Dermis microvascular lymphatic vessel endothelial cell (primary cell): Measurements from ENCODE around the gene TIFAB. TPM values are rescaled to one million over a fixed set of nuclear protein-coding genes. Genes with fewer than 3 reads are reported as not detected.
A peak's percentile ranks its signal among the peaks of the same experiment; 100 is the strongest.

Source experiments
- DNase-seq, 2 donors: peaks; one replicate each; pipeline versions ENCODE4 v3.0.0 to v3.0.0-alpha.2; 2010; ENCODE audit warnings: low read depth in 2 of 2
- total RNA-seq: library from RNA; depleted of rRNA; stranded (reverse); fragments of >200 nt; gene quantifications from 2 replicates; pipeline ENCODE4 v1.2.1, GENCODE V29; 2014

TIFAB gene
- total RNA-seq, 1 donor from 2014 or later, result not detected

- DNase-seq, result no peak
Measured at GRCh38 chr5:135460246-135461033, 8.3 kb upstream of the TIFAB start.

DNA sequence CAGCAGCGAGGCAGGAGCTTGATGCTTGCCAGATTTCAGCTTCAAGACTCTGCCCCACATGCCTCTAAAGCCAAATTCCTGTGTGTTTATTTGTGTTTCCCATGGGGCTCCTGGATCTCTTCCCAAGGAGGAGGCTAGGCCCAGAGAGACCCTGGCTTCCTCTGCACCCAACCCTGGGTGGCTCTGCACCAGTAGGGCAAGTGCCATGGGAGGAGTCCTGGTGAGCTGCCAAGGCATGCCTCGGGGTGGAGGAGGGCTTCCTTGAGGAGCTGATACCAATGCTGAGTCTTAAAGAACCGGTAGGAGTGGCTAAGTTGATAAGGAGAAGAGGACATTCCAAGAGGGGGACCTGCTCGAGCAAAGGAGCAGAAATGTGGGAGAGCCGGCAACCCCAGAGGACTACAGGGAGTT lies 6.8 kb upstream of the TIFAB start:
- DNase-seq, result no peak

- no peak for DNase-seq
Measured at GRCh38 chr5:135458356-135458755, 6.2 kb upstream of the TIFAB start.

- peak; percentile 23 to 65 for DNase-seq
Measured at GRCh38 chr5:135457424-135458071, 5.4 kb upstream of the TIFAB start.

GRCh38 chr5:135456238-135457099 lies 4.3 kb upstream of the TIFAB start:
- no peak for DNase-seq

- no peak for DNase-seq
Measured at GRCh38 chr5:135455876-135456237, 3.7 kb upstream of the TIFAB start.

DNA sequence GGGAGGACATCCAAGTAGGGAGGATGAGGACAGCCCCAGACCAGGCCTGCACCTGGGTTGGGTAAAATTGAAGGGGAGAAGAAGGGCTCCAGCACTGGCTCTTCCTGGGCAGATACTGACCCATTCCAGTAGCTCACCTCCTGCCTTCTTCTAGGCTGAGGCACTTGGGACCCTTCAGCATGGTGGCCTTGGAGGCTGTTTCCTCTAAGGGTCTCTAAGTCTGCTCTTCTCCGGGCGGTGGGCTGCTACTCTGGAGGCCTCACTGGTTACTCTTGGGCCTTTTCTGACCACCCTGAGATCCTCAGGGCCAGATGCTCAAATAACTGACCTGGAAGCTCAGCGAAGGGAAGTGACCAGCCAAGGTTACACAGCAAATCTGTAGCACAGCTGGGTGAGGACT lies 2.8 kb upstream of the TIFAB start:
- DNase-seq, result no peak

- no peak for DNase-seq
Measured at GRCh38 chr5:135453613-135454012, 1.5 kb upstream of the TIFAB start.

GRCh38 chr5:135451581-135452320 lies 400 bp downstream of the TIFAB start:
- no peak for DNase-seq

DNA sequence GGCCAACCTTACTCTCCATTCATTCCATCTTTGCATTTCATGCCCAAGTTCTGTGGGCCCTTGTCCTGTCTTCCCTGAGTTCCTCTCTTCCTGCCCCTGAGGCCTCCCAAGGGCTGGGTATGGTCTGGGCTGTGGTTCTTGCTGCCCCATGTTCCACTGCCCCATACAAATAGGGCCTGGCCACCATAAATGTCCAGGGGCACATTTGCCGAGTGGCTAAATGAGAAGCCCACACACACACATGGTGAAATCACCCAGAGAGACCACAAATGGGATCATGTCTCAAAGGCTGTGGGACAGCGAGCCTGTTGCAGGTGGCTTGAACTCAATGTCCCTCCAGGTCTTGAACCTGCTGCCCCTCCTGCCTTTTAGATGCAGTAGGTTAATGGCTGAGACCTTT lies 1.2 kb downstream of the TIFAB start:
- DNase-seq, result no peak

DNA sequence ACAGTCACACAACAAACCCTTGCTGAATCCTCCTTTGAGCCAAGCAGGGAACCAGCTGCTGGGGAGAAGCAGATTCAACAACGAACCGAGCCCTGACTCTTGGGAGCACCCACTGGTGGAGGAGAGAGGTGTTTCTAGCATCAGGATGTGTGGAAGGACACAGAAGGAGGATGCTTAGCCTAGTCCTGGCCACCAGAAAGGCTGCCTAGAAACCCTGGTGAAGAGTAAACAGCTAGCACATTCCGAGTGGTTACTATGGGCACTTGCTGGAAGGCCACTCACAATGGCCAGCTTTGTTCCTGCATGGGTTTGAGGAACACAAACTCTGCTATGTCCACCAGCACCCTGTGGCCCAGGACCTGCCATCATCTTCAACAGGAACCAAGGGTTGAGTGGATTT lies 1.8 kb downstream of the TIFAB start:
- DNase-seq, result no peak

DNA sequence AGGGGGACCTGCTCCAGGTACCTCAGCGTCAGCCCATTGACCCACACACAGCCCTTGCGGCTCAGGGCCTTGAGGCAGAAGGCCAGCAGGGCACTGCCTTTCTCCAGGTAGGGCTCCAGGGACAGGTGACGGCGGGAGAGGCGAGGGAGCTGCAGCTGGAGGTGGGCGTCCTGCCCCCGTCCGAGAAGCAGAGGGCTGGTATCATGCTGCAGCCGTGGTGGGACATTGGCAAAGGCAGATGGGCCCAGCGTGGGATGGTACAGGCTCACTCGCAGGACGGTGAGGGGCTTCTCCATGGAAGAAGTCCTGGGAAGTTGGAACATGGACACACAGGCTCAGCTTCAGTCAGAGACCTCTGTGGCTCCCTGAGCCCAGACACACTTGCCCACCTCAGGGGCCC lies 2.5 kb downstream of the TIFAB start:
- DNase-seq, result no peak

DNA sequence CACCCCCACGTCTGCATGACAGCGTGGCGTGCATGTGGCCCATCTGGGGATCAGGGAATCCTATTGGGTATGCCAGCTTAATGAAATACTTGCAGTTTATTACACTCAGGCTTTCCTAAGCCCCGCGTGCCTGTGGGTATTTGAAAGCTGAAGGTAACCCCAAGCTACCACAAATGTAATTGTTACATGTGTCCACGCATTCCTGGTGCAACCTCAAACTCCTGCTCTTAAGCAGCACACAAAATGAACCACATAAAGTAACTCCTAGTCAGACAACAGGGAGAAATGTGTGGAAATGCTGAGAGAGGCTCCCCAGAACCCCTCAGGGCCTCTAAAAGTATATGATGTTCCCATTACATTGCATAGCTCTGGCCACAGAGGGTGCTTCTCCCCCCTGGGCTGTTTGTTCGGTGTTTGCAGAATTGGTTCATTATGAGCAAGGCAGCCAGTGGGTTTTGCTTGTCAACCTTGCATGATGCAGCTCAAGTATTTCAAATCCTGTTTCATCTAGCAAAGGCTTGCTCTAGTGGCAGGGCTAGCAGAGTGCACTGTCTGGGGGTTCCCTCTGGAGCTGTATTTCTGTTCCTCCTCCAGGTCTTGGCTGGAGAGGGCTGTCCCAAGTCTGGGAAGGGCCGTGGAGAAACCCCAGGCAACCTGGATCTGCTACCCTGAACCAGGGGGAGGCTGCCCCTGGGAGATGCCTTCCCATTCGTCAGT lies 3.2 kb downstream of the TIFAB start:
- no peak for DNase-seq

DNA sequence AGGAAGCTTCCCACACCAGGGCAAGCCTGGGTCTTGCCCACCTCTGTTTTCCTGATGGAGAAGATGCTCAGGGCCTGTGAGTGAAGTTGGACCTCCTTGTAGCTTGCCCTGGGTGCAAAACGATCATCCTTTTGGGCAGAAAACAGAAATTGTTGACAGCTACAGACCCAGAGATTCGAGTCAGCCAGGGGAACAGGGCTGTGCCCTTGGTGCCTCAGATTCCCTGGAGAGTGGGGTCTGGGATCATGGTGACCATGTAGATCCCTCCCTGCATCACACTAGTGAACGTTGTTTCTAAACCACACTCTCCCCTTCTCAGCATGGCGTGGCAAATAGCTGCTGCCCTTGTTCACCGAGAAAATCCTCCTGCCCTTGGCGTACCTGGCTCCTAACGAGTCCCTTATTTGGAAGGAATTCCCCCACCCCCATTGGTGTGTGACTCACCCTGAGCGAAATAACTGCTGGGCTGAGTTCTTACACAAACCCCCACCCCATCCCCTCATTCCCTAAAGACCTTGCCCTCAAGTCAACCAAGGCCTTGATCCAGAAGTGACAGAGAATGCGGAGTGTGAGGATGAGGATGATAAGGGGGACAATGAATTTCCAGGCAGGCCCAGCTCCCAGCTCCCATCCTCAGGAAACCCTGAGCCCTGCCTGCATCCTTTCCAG lies 3.9 kb downstream of the TIFAB start:
- no peak for DNase-seq

- no peak for DNase-seq
Measured at GRCh38 chr5:135447298-135447929, 4.7 kb downstream of the TIFAB start, which contains the start of gene DCANP1. Gene DCANP1, minus strand, starts transcription at chr5:135447348. Its CDS starts 240 bp downstream, at chr5:135447108.

DNA sequence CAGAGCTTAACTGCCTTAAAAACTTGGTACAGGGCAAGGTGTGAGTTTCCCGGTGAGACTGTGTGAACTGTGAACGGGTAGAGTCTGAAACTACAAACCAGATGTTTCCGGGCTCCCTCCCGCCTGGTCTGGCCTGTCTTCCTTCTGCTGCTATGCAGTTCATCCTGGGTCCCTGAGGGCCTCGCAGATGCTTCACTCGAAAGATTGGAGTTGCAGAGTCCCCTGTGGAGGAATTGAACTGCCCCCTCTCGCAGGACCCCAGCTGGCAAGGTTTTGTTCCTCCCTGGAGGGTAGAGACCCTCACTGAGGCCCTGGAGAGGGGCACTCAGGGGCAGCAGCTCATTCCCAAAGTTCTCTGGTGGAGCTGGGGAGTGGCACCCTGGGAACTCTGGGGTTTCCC lies 5.5 kb downstream of the TIFAB start:
- DNase-seq, result no peak

DNA sequence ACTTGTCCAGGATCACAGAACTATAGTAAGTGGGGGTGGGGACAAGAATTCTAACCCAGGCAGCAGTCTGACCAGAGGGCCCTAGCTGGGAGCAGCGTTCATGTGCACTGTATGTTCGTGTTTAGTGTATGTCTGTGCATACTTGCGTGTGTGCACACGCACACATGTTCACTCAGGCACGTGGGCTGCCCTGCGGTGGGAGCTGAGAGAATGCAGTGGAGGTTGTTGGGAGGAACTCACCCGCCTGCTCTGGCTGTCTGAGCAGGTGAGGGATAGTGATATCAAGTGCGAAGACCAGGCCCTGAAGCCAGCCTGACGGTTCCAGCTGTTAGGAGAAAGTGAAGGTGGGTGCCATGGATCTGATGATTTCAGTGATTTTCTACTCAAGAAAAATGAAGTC lies 5.9 kb downstream of the TIFAB start:
- DNase-seq, result no peak

GRCh38 chr5:135445306-135445985 lies 6.7 kb downstream of the TIFAB start:
- no peak for DNase-seq

DNA sequence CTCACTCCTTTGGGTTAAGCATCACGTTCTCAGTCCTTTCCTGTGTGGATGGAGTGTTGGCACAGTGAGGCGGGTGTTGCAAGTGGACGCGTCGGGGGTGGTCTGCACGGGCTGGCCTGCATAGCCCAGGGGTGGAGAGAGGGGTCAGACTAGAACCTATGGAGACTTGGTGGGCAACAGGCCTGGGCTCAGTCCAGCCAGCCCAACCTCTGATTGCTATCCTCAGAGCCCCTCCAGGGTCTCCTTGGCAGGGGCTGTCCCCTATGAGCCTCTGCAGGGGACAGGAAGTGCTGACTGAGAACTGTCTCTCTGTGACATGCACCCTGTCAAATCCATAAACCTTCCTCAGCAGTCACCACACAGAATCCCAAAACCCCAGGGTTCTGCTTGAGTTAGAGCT lies 7.3 kb downstream of the TIFAB start:
- no peak for DNase-seq
